Measurements from ENCODE around the gene PAX8. TPM values are rescaled to one million over a fixed set of nuclear protein-coding genes. Genes with fewer than 3 reads are reported as not detected.

Gene PAX8
- total RNA-seq, 3 donors from 2014 or later, result 0.73 to 1.1 (median 0.98) TPM

- no peaks in the 10 kb centered on the region for H3K4me1 Mint-ChIP-seq (ENCODE audit: low read depth)
- peaks cover 18% of the 10 kb centered on the region for H3K27me3 Mint-ChIP-seq (ENCODE audit: low read depth)
- no peaks in the 10 kb centered on the region for H3K36me3 Mint-ChIP-seq (ENCODE audit: insufficient read depth)
- DNase-seq (no peak), ATAC-seq (no peak)
- H3K4me3 Mint-ChIP-seq, result no peak overlapping the region
- H3K9me3 Mint-ChIP-seq, result no peaks in the 10 kb centered on the region
Measured at GRCh38 chr2:113282747-113283533, 4.2 kb upstream of the PAX8 start.

DNA sequence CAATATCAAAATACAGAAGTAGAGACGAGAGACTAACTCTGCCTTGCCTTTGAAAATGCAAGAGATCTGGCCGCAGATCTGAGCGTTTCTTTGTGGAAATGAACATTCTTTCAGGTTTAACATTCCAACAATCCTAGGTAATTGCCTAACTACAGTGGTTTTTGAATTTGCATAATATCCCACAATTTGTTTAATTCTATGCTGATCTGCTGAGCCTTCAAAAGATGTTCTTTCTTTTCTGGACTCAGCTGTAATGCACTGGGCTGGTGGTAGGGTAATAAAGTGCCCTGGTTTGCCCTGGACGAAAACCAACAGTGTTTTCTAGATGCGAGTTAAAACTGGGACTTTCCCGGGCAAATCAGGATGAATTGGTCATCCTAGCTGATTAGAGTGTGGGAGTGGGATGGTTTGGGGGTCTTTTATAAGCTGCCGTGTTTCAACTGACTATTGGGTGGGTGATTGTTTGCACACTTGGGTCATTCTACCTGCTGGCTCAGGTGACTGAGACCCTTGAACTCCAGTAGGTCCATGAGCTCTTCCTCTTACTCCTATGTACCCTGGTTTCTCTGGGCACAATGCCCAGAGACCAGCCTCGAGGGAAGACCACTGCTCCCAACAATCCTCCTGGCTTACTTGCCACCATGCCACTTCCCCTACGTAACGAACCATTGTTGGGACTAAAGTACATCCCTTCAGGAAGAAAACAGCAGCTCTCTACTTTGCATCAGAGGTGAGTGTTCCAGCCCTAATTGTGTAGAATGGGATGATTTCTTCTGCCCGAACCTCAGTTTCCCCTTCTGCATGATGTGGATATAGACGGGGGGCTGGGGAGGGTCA is 3.4 kb upstream of the PAX8 start:
- peaks cover 19% of the 10 kb centered on the region for H3K27me3 Mint-ChIP-seq (ENCODE audit: low read depth)
- H3K4me3 Mint-ChIP-seq, result no peak overlapping the region
- peaks cover 4% of the 10 kb centered on the region for H3K4me1 Mint-ChIP-seq (ENCODE audit: low read depth)
- no peaks in the 10 kb centered on the region for H3K36me3 Mint-ChIP-seq (ENCODE audit: insufficient read depth)
- no peaks in the 10 kb centered on the region for H3K9me3 Mint-ChIP-seq
- ATAC-seq (no peak), DNase-seq (no peak)

DNA sequence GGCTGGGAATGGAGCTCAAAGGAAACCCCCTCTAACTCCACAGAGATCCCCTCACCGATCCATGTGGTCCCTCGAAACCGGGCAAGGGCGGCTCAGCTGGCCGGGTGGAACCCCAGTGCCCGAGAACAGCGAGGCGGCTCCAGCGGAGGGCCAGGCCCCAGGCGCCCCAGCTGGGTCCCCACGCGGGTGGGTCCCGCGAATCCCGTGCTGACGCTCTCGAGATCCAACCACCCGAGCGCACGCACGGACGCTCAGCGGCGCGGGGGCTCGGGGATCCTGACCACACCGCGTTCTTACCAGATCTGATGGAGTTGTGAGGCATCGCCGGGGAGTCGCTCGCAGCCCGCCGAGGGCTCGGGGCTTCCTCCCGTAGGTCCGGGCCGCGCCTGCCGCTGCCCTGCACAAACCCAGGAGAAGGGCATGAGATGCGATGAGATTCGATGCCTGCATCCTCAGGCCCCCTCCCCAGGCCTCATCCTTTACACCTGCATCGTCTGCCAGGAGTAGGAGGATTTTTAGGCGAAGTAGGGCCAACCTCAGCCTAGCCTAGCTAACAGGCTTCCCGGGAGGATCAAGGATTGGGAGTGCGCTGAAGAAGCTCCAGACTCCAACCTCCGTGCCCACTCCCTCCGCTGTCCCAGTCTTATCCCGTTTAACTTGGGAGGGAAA is 514 bp downstream of the PAX8 start:
- Mint-ChIP-seq H3K4me1 (ENCODE audit: low read depth) (peaks cover 14% of the 10 kb centered on the region), H3K9me3 (no peaks in the 10 kb centered on the region), H3K36me3 (ENCODE audit: insufficient read depth) (no peaks in the 10 kb centered on the region), H3K4me3 (no peak overlapping the region), H3K27me3 (ENCODE audit: low read depth) (peaks cover 55% of the 10 kb centered on the region)
- ATAC-seq (peak in 1 of 2 donors; percentile 27), DNase-seq (no peak)

GRCh38 chr2:113277474-113278072 is 1.1 kb downstream of the PAX8 start:
- peaks cover 18% of the 10 kb centered on the region for H3K4me1 Mint-ChIP-seq (ENCODE audit: low read depth)
- H3K27me3 Mint-ChIP-seq (ENCODE audit: low read depth), result peaks cover 60% of the 10 kb centered on the region
- ATAC-seq, result peak; percentile 31 to 34
- H3K4me3 Mint-ChIP-seq, result peak overlapping the region; percentile 46
- DNase-seq, result no peak
- no peaks in the 10 kb centered on the region for H3K36me3 Mint-ChIP-seq (ENCODE audit: insufficient read depth)
- H3K9me3 Mint-ChIP-seq, result no peaks in the 10 kb centered on the region

DNA sequence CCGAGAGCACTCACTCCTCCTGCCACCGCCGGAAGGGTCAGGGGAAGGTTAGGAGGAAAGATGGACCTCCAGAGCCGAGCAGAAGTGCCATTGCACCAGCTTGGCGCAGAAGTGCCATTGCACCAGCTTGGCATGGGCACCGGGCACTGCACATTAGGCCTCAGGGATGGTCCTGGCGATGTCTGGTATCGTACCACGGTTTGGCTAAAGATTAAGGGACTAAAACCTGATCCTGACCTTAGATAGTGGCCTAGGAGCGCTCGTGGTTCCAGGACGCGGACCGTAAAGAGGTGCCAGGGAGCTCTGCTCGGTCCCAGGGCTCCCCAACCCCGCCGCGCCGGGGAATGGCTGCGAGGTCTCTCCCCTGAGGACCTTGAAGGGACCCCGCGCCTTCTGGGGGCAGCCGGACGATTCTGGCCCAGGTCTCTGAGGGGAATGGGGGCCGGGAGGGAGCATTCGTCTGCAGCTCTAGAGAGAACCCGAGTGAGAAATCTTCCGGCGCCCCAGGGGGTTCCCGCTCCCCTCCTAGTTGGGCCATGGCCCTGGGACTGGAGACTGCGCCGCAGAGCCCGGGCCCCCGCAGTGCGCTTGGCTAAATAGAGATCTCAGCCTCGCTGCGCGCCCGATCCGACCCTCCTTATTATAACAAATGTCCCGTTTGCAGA is 1.8 kb downstream of the PAX8 start:
- Mint-ChIP-seq H3K27me3 (ENCODE audit: low read depth) (peaks cover 64% of the 10 kb centered on the region), H3K36me3 (ENCODE audit: insufficient read depth) (no peaks in the 10 kb centered on the region), H3K9me3 (no peaks in the 10 kb centered on the region), H3K4me3 (peak overlapping the region; percentile 46), H3K4me1 (ENCODE audit: low read depth) (peaks cover 18% of the 10 kb centered on the region)
- DNase-seq, result no peak
- peak; percentile 49 to 50 for ATAC-seq

DNA sequence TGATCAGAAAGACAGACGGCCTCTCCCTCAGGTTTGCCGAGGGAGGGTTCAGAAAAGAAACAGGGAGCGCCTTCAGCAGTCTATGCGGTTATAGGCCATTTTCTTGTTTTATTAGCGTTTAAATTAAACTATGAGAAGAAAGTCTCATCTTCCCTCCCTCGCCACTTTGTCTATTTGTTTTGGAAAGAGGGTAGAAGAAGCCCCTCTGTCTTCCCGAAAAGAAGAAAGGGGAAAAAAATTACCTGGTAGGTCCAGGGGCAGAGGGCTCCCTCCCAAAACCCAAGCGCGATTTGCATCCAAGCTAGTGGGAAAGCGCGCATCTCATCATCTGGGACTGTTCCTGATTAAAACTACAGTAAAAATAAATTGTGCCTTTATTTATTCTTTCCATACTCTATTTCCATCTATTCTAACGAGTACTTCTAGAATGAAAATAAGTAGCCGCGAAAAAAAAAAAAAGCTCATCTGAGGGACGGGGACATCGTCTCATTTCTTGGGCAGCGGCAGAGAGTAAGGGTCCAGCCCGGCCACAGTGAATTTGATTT is 2.4 kb downstream of the PAX8 start:
- H3K4me3 Mint-ChIP-seq, result no peak overlapping the region
- H3K36me3 Mint-ChIP-seq (ENCODE audit: insufficient read depth), result no peaks in the 10 kb centered on the region
- ATAC-seq, result no peak
- peaks cover 64% of the 10 kb centered on the region for H3K27me3 Mint-ChIP-seq (ENCODE audit: low read depth)
- no peaks in the 10 kb centered on the region for H3K9me3 Mint-ChIP-seq
- peaks cover 18% of the 10 kb centered on the region for H3K4me1 Mint-ChIP-seq (ENCODE audit: low read depth)
- DNase-seq, result no peak

GRCh38 chr2:113275556-113276215 is 3.0 kb downstream of the PAX8 start:
- H3K9me3 Mint-ChIP-seq, result no peaks in the 10 kb centered on the region
- H3K27me3 Mint-ChIP-seq (ENCODE audit: low read depth), result peaks cover 64% of the 10 kb centered on the region
- DNase-seq, result no peak
- H3K36me3 Mint-ChIP-seq (ENCODE audit: insufficient read depth), result no peaks in the 10 kb centered on the region
- no peak for ATAC-seq
- no peak overlapping the region for H3K4me3 Mint-ChIP-seq
- H3K4me1 Mint-ChIP-seq (ENCODE audit: low read depth), result peaks cover 18% of the 10 kb centered on the region

- ATAC-seq (no peak), DNase-seq (no peak)
- Mint-ChIP-seq H3K9me3 (no peaks in the 10 kb centered on the region), H3K36me3 (ENCODE audit: insufficient read depth) (no peaks in the 10 kb centered on the region), H3K27me3 (ENCODE audit: low read depth) (peaks cover 58% of the 10 kb centered on the region), H3K4me3 (no peak overlapping the region), H3K4me1 (ENCODE audit: low read depth) (peaks cover 18% of the 10 kb centered on the region)
Measured at GRCh38 chr2:113274432-113274831, 4.3 kb downstream of the PAX8 start.

DNA sequence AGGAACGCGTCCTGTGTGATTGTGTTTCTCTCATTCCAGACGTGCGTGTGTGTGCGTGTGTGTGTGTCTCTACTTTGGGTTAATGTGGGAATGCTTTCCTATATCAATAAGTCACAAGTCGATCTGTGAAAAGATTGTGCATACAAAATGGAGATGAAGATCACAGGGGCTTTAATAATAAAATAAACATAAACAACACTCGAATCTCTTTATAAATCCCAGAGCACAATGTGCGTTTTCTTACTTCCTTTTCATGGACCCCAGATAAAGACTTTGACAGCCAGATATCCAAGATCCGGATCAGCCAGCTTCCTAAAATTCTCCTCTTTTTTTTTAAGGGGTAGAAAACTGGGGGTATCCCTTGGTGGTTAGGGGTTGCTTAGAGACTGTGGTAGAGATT is 4.7 kb downstream of the PAX8 start:
- no peaks in the 10 kb centered on the region for H3K9me3 Mint-ChIP-seq
- H3K27me3 Mint-ChIP-seq (ENCODE audit: low read depth), result peaks cover 56% of the 10 kb centered on the region
- DNase-seq, result no peak
- ATAC-seq, result no peak
- no peak overlapping the region for H3K4me3 Mint-ChIP-seq
- no peaks in the 10 kb centered on the region for H3K36me3 Mint-ChIP-seq (ENCODE audit: insufficient read depth)
- peaks cover 18% of the 10 kb centered on the region for H3K4me1 Mint-ChIP-seq (ENCODE audit: low read depth)

DNA sequence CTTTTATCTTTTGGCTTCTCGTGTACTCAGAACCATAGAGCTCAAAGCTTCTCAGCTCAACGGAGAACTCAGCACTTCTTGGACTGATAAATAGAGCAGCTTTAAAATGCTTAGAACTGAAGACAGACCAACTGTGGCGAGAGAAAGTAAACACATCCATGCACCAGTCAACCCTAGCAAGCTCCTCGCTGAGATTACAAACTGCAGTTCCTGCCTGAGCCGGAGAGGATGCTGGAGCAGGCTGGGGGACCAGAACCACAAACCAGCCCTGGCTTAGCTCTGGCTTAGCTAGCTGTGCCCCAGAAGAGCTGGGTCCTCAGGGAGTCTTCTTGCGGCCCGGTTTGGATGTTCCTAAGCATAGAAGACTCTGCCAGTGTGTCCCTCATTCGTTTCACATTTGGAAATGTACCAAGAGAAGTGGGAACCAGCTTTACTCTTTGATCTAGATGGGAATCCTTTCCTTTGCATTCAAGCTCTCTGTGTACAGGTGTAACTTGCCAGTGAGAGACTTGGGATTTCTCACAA is 5.6 kb downstream of the PAX8 start:
- no peaks in the 10 kb centered on the region for H3K36me3 Mint-ChIP-seq (ENCODE audit: insufficient read depth)
- DNase-seq (no peak), ATAC-seq (peak; percentile 65 to 75)
- H3K4me3 Mint-ChIP-seq, result no peak overlapping the region
- H3K4me1 Mint-ChIP-seq (ENCODE audit: low read depth), result peaks cover 18% of the 10 kb centered on the region
- H3K27me3 Mint-ChIP-seq (ENCODE audit: low read depth), result peaks cover 50% of the 10 kb centered on the region
- H3K9me3 Mint-ChIP-seq, result no peaks in the 10 kb centered on the region

- H3K36me3 Mint-ChIP-seq (ENCODE audit: insufficient read depth), result no peaks in the 10 kb centered on the region
- no peak for DNase-seq
- H3K27me3 Mint-ChIP-seq (ENCODE audit: low read depth), result peaks cover 48% of the 10 kb centered on the region
- H3K4me3 Mint-ChIP-seq, result no peak overlapping the region
- ATAC-seq, result no peak
- H3K4me1 Mint-ChIP-seq (ENCODE audit: low read depth), result peaks cover 18% of the 10 kb centered on the region
- H3K9me3 Mint-ChIP-seq, result no peaks in the 10 kb centered on the region
Measured at GRCh38 chr2:113272477-113272876, 6.2 kb downstream of the PAX8 start.

- Mint-ChIP-seq H3K4me1 (ENCODE audit: low read depth) (peaks cover 6% of the 10 kb centered on the region), H3K9me3 (no peaks in the 10 kb centered on the region), H3K36me3 (ENCODE audit: insufficient read depth) (peaks cover 4% of the 10 kb centered on the region), H3K4me3 (no peak overlapping the region), H3K27me3 (ENCODE audit: low read depth) (peaks cover 16% of the 10 kb centered on the region)
- no peak for ATAC-seq
- DNase-seq, result no peak
Measured at GRCh38 chr2:113268621-113269360, 9.9 kb downstream of the PAX8 start.

All from activated T-cell treated with anti-CD3 and anti-CD28 coated beads, Interleukin-2, amount 50 U/mL, for 4 hours (primary cell).